ENCODE results near the gene PGF.
"Not testable (repeated sequence)": the region's sequence is repeated elsewhere in the genome, so short reads cannot be mapped to it uniquely, and the experiment has no call there.

PGF gene

GRCh38 chr14:74938531-74939495, 16.6 kb downstream of the PGF start:
- DNase-seq: peak; percentile 22

DNA sequence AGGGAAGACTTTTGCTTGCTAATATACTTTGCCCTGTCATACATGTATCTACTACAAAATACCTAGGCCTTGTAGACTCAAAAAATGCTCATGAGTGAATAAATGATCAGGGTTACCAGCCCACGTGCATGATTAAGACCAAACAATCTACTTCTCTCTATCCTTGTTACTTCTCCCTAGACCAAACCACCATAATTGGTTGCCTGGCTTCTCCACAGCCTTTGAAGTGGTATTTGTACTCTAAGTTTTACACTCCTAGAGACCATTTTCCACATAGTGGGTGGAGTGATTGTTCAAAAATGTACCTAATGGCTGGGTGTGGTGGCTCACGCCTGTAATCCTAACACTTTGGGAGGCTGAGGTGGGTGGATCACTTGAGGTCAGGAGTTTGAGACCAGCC, 18.2 kb downstream of the PGF start:
- DNase-seq: no peak

DNA sequence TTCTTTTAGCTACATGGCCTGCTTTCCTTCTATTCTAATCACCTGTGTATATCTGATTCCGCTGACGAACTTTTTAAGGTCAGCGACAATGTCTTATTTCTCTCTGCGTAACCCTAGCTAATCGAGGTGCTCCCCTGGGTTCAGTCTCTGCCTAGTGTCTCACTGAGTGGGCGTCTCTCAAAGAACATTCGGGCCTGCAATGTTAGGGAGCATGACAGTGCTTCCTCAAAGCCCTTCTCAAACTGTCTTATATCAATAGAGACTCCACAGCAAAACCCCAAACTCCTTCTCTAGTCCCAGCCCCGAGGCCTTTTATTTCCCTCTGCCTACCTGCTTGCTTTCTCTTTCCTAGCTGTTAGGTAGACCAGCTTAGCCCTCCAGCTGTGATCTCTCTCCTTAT, 18.7 kb downstream of the PGF start:
- no peak for DNase-seq

DNA sequence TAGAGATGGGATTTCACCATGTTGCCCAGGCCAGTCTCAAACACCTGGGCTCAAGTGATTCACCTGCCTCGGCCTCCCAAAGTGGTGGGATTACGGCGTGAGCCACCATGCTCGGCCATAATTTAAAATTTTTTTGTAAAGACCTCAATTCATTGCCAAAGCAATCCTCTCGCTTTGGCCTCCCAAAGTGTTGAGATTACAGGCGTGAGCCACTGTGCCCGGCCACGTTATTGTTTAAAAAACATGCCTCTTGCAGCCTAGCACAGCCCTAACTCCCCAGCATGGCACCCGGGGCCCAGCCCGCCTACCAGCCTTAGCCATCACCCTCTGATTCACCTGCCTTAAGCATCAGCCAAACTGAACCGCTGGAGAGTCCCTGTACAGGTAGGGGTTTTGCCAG, 19.2 kb downstream of the PGF start:
- DNase-seq: no peak

GRCh38 chr14:74935360-74935680, 20.1 kb downstream of the PGF start:
- DNase-seq: no peak

GRCh38 chr14:74934476-74935359, 20.7 kb downstream of the PGF start:
- DNase-seq: peak; percentile 47

DNA sequence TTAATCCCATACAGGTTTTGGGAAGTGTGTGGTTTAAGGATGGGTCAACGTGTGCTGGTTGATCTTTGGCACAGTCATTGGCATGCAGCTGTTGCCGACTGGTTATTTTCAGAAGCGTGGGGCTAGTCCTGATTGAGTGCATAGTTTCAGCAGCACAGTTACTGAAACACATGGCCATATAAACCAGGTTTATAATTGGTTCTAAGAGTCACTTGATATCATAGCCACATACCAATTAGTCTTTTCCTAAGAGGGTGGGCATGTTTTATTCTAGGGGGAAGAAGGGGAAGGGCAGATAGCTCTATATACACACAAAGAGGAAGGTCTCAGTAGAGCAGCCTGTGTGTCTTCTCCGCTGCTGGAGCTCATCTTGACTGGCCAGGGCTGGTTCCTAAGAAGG, 21.4 kb downstream of the PGF start:
- DNase-seq: peak; percentile 28

GRCh38 chr14:74932936-74933335, 22.5 kb downstream of the PGF start:
- not testable (repeated sequence) for DNase-seq

GRCh38 chr14:74932401-74932901, 22.9 kb downstream of the PGF start:
- peak; percentile 73 for DNase-seq

DNA sequence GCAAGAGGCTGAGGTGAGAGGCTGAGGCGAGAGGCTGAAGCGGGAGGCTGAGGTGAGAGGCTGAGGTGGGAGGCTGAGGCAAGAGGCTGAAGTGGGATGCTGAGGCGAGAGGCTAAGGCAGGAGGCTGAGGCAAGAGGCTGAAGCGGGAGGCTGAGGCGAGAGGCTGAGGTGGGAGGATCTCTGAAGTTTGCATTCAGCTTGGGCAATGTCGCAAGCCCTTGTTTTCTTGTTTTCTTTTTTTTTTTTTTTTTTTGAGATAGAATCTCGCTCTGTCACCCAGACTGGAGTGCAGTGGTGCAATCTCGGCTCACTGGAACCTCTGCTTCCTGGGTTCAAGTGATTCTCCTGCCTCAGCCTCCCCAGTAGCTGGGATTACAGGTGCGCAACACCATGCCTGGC, 23.7 kb downstream of the PGF start:
- DNase-seq: peak; percentile 8

- peak; percentile 15 for DNase-seq
Observed at GRCh38 chr14:74929242-74929641, 26.2 kb downstream of the PGF start.

DNA sequence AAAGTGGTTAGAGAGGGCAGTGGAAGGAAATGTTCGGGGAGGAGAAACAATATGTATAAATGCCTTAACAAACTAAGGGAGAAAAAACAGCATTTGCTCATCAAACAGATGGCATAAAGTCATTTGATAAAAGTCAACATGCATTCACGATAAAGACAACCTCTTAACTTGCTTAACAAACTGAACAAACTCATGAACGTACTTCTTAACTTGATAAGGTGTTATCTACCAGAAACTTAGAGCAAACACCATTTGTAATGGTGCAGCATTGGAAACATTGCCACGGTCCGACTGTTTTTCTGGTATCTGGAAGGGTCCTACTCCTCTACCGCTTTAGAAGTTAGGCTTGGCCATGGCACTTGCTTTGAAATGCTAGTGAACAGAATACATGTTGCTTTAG, 28.2 kb downstream of the PGF start:
- DNase-seq: no peak

GRCh38 chr14:74924061-74924460, 31.3 kb downstream of the PGF start:
- peak; percentile 16 for DNase-seq

GRCh38 chr14:74922752-74923401, 32.5 kb downstream of the PGF start, which contains the start of gene RPS6KL1:
TSS of gene RPS6KL1 (minus strand) at chr14:74923260. CDS start at chr14:74921541, 1,719 bp downstream.
- peak; percentile 73 for DNase-seq

DNA sequence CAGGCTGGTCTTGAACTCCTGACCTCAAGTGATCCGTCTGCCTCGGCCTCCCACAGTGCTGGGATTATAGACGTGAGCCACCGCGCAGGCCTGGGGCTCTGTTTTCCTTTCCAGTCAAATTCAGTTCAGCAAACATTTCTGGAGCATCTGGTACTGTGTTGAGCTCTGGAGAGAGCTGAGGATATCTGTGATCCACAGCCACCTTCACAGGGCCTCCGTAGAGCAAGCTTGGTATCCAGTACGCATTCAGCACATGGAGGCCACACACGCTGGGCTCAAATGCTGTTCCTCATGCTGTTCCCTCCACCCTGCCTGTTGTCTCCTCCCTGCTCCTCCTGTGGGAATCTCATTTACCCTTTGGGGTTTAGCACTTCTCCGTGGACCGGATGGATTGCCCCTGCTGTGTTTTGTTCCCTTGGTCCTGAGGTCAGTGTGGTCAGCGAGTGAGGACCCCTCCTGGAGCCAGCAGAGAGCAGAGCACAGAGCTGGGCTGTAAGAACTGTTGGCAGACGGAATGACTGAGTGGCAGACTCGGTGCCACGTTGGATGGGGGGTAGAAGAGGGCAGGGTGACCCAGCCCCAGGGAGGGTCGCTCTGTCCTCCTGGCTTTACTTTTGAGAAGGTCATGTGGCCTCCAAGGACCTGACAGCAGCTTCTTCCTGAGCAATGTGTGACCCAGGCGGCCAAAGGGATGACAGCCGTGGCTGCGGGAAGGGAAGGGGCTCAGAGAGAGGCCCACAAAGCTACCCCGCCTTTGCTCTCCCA, 33.2 kb downstream of the PGF start:
- peak; percentile 13 for DNase-seq

GRCh38 chr14:74921053-74921620, 34.3 kb downstream of the PGF start:
- no peak for DNase-seq

DNA sequence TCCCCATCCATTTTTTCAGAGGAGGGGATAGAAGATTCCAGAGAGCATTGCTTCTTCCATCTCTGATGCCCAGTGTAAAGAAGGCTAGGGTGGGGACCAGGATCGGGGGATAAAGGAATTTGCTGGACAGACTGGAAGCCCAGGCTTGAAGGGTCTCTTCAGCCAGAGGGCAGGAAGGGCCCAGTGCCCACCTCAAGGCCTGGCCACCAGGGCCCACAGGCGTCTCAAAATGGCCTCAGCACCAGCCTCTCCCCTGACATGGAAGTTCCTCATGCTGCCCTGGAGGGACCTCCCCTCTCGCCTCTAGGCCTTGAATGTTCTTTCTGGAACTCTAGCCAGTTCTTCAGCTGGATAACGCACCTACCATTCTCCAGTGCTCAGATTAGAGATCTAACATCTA, 35.1 kb downstream of the PGF start:
- DNase-seq: no peak

DNA sequence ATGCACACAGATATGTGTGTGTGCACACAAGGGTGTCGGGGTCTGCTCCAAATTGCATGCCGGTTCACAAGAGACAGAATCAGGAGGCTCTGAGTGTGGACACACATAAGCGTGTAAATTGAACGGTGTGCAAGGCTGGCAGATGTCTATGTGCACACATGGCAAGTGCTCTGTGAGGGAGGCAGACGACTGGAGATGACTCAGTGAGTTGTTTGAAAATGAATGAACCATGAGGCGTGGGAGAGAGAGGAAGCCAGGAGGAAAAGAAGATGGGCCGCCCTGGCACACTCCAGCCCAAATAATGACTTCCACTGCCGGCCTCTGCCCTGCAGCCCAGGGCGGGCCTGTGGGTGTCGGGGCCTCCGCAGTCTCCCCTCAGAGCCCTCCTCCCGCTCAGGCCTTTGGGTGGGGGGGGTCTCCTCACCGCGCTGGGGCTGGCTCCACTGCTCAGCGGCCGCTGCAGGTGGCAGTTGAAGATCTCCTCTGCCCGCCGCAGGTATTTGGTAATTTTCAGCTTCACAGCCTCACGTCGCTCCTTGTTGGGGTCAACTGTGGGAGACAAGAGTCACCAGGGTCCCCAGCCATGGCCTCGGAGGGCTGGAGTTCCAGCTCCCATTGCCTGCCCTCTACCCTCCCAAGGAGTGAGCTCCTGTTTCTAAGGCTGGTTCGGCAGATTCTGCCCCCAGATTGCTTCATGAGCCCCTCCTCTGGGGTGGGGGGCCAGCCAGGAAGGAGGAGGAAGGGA, 35.8 kb downstream of the PGF start:
- no peak for DNase-seq

DNA sequence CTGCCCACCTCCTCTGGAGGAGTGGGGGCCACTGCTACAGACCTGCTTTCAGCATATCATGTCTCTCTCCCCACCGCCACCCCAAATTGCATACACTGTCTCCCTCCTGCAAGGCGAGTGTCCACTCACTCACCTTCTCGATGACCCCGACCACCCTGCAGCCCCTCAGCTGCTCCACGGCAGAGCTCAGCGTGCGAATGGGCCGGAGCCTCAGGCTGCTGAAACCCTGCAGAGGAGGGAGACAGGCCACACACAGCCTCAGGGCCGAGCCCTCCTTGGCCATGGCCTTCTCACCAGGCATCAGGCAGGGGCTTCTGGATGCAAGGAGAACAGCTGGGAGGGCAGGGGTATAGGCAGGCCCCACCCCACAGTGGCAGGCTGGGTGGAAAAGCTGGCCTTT, 37.0 kb downstream of the PGF start:
- DNase-seq: no peak

DNA sequence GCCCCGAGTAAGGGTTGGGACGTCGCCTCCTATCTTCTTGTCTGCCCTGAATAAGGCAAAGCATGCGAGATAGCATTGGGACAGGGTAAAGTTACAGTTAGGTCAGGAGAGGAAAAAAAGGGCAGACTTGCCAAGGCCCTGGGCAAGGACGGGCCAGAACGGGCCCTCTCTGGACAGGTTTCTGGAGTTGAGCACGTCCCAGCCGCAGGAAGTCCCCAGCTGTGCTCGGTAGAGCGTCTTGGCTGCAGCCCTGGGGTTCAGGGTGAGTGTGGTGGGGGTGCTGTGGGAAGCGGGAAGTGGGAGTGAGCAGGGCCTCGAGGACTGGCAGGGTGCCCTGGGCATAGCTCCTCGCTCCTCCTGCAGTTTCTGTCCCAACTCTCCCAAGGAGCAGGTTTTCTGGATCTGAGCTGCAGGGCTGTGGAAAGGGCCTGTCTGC, 37.7 kb downstream of the PGF start:
- peak; percentile 69 for DNase-seq

GRCh38 chr14:74917178-74917543, 38.2 kb downstream of the PGF start:
- DNase-seq: no peak

Data from left hindlimb (tissue), 1 donor.